CD4-positive, alpha-beta T cell treated with Interleukin-1 beta for 1 hour (primary cell): ENCODE results near the gene P2RX6.
A peak's percentile ranks its signal among the peaks of the same experiment; 100 is the strongest.

Source experiments
- DNase-seq, 2 donors: peaks; one replicate each; pipeline ENCODE4 v3.0.0-alpha.2; 2020 to 2022

P2RX6 gene

DNA sequence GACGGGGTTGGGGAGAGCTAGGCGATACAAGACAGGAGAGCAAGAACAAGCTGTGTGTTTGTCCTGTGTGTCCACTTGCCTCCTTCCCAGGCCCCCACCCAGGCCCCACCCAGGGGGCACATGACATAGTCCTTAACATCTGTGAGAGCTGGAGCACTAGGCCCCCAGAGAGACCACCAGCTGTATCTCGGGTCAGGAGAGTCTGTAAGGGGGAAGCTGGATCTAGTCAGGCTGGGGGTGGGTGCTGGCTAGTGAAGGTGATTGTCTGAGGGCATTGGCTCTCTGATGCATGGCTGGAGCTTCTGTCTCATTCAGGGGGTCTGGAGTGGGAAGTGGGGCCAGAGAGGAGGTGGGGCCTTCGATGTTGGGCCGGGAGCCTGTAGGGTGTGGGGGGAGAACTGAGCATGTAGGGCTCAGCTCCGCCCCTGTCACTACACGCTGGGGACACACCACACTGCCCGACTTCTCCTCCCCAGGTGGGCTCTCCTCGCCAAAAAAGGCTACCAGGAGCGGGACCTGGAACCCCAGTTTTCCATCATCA, 571 bp downstream of the P2RX6 start:
- DNase-seq, result no peak

- DNase-seq, result no peak
These were observed 1.9 kb downstream of the P2RX6 start for GRCh38 chr22:21016644-21017420.

DNA sequence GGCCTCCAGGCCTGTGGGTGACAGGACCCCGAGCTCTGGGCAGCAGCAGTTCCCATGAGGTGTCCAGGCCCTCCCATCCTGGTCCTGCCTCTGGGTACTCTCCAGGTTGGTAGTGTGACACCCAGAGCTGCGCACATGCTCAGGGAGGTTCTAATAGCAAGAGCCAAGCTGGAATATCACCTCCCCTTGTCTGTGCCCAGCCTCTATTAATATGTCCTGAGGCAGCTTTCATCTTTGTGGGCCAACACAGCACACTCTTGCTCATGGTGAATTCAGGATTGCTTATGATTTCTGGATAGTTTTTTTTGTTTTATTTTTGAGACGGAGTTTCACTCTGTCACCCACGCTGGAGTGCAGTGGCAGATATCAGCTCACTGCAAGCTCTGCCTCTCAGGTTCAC, 3.3 kb downstream of the P2RX6 start:
- no peak for DNase-seq

- peak; percentile 11 to 32 for DNase-seq
These were observed 6.0 kb downstream of the P2RX6 start for GRCh38 chr22:21020802-21021429.

DNA sequence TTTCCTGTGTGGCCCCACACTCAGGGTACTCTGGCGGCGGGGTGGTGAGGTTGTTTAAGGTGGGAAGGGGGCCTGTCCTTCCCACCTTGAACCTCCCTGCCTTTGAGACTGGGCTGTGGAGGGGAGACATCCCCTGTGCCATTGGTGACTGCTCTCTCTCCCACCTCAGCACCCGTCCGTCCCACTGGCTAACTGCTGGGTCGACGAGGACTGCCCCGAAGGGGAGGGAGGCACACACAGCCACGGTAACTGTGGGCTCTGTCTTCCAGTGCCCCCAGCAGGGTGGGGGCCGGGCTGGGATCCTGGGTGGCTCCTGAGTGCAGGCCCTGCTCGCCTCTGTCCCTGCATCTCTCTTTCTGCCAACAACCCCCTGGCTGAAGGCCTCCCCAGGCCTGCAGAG, 7.5 kb downstream of the P2RX6 start:
- no peak for DNase-seq

DNA sequence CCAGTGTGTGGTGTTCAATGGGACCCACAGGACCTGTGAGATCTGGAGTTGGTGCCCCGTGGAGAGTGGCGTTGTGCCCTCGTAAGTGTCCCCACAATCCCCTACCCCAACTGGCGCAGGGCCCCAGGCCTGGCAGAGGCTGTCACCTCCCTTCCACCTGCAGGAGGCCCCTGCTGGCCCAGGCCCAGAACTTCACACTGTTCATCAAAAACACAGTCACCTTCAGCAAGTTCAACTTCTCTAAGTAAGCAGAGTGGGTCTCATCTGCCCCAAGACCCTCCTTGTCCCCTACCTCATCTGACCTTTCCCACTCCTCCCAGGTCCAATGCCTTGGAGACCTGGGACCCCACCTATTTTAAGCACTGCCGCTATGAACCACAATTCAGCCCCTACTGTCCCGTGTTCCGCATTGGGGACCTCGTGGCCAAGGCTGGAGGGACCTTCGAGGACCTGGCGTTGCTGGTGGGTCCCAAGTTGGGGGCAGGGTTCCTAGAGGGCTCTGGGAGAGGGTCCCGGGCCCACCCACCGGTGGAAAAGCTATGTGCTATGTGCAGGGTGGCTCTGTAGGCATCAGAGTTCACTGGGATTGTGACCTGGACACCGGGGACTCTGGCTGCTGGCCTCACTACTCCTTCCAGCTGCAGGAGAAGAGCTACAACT, 8.1 kb downstream of the P2RX6 start:
- DNase-seq, result no peak

GRCh38 chr22:21025266-21025665, 10.3 kb downstream of the P2RX6 start:
- DNase-seq, result peak in 1 of 2 donors; percentile 10

DNA sequence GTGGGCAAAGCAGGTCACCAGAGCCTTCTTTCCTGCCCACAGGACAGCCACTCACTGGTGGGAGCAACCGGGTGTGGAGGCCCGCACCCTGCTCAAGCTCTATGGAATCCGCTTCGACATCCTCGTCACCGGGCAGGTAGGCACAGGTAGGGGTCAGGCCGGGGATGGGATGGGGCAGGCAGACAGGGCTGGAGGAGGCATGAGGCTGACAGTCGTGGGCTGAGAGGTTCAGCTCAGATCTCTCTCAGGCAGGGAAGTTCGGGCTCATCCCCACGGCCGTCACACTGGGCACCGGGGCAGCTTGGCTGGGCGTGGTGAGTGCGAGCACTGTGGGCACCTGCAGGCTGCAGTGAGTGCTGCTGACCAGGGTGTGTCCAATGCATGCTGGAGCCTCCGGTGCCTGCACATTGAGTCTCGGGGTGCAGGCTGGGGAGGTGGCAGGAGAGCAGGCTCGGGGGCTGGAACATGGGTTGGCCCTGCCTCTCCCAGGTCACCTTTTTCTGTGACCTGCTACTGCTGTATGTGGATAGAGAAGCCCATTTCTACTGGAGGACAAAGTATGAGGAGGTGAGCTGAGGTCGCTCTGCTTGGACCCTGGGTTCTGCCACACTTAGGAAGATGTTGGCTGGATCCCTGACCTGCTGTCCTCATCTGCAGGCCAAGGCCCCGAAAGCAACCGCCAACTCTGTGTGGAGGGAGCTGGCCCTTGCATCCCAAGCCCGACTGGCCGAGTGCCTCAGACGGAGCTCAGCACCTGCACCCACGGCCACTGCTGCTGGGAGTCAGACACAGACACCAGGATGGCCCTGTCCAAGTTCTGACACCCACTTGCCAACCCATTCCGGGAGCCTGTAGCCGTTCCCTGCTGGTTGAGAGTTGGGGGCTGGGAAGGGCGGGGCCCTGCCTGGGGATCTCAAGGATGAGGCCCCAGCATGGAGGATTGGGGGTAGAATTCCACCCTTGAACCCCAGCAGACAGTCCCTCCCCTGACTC, 11.1 kb downstream of the P2RX6 start:
- no peak for DNase-seq

DNA sequence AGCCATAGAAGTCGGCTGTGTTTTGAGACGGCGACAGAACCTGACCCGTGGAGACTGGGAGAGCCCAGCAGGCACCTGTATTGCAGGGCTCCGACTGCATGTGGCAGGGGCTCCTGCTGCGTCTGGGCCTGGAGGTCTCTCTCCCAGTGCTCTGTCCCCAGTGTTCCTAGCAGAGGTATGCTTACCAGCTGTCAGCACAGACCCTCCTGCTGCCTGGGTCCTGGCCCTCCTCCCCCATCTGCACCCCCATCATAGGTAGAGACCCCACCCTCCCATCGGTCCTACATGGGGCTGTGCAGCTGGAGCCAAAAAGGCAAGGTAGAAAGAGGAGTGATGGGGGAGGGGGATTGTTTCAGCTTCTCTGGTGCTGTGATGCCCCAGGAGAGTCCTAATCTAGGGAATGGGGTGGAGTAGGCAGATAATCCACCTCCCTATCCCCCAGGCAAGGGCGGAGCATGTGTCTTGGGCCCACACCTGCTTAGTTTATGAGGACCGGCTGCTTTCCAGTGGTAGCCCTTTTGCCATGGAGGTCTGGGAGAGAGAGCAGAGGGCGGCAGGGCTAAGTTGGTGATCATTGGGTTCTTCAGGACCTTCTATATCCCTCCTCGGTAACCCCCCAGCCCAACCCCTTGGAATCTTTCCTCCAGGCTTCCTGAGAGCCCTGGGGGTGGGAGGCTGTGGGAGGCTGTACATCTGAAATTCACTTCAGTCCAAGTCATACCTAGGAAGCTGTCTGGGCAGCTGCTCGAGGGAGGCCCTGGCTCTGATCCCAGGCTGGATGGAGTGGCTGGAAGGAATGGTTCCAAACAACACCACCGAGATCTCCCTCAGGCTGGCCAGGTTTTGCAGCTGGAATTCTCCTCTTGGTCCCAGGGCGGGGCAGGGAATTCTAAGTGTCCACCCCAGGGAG, 12.1 kb downstream of the P2RX6 start:
- no peak for DNase-seq

DNA sequence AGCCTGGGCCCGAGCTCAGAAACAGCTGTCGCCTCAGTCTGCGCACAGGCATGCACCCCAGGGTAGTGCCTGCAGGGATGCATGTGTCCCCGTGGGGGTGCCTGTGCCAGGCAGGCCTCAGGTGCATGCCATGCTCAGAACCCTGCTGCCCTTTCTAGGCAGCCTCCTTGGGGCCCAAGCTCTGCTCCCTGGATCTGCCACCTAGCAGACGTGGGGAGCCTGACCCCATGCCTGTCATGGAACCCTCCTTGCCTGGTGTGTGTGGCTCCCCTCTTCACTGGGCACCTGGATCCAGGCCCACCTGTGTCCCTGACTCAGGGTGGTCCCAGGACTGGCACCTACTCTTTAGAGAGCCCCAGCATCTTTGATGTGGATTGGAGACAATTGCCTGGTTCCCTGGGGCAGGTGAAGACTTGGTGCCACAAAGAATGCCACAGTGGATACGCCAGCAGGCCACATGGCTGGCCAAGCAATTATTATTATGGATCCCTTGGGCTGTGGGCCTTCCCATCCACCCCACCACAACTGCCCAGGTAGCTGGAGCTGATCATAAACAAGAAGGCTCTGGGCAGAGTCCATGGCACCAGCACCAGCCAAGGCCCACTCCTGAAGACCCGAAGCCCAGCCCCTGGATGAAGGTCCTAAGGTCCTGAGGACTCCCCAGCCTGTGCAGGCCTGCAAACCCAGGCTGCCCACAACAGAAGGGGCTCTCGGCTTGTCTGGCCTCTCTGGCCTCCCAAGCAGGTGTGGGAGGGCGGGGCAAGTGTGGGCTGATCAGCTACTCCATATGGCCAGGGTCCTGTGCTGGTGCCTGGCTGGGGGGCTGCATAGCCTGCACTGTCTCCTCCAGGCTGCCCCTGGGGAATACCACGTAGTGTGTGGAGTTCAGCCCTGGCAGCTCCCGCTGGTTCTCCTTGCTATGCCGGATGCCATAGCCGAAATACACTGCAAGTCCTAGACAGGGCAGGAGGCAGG, 13.6 kb downstream of the P2RX6 start:
- DNase-seq, result no peak

GRCh38 chr22:21029486-21030025, 14.6 kb downstream of the P2RX6 start:
- DNase-seq, result no peak

GRCh38 chr22:21030032-21030431, 15.1 kb downstream of the P2RX6 start:
- DNase-seq, result no peak

DNA sequence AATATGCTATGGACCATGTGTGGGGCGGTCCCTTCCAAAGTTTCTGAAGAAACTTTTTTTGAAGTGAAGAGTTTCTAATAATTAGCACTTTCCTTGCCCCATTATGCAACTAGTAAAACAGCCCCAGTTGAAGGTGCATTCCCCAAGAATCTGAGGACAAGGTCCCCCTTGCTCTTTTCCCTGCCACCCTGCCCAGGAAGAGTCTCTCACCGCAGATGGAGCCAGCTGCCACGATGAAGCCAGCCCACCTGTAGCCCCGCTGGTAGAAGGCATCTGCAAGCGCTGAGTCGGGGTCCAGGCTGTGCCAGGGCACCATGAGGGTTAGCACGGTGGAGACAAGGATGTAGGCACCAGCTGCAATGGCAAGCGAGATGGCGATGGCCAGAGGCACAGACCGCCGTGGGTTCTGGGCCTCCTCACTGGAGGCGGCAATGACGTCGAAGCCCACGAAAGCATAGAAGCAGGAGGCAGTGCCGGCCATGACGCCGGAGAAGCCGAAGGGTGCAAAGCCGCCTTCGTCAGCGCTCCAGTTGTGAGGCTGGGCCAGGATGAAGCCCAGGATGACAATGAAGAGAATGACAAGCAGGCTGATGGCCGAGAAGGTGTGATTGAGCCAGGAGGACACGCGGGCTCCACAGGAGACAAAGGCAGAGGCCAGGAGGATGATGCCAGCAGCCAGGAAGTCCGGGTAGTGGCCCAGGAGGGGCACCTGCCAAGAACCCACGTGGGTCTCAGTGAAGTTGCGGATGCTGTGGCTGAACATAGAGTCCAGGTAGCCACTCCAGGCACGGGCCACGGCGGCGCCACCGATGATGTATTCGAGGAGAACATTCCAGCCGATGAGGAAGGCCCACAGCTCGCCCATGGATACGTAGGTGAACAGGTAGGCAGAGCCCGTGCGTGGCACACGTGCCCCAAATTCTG, 15.9 kb downstream of the P2RX6 start:
- no peak for DNase-seq

DNA sequence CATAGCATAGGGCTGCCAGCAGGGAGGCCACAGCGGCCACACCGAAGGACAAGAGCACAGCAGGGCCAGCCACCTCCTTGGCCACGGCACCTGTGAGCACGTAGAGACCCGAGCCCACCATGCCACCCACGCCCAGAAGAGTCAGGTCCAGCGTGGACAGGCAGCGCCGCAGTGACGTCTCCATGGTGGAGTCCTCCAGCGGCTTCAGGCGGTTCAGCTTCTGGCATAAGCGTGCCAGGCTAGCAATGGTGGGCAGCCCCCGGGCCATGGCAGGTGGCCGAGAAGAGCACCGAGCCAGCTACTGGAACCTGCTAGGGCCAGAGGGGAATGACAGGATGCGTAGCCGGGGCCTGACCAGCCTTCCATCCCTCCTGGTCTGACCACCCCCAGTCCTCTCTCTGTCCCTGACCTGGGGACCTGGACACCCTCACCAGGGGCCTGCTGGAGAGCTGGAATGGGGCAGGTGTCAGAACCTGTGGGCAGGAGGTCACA, 16.6 kb downstream of the P2RX6 start:
- no peak for DNase-seq

- no peak for DNase-seq
These were observed 17.3 kb downstream of the P2RX6 start, which contains the start of gene SLC7A4 for GRCh38 chr22:21032037-21032867. Gene SLC7A4, minus strand, starts transcription at chr22:21032561. Its CDS starts 749 bp downstream, at chr22:21031812.

DNA sequence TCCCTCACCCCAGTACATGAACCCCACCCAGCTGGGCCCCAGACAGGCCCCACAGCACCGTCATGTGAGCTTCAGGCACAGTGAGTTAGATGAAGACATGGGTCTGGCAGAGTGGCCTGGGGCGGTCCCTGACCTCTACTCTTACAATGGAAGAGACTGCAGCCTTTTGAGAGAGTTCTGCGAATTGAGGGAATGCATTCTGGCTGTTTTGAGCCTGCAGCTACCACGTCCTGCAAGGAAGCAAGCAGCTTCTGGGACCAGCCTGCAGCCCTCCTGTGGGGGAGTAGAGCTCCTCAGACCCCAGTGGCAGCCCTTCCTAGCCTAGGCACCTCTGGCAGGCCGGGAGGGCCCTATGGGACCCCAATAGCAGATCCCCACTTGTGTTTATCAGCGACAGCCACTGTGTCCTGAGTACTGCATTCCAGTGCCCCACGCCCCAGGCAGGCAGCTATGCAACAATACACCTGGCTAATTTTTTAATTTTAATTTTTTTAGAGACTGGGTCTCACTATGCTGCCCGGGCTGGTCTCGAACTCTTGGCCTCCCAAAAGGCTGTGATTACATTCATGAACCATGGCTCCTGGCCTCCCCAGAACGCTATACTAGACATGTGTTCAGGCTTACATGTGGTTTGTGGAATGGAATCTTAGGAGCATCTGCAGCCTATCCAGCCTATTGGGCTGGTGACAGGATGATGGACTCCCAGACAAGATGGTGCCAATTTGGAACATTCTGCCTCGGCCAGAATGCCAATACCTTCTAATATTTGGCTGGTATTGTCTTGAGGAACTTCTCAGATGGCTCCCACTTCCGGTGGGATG, 18.1 kb downstream of the P2RX6 start:
- no peak for DNase-seq

DNA sequence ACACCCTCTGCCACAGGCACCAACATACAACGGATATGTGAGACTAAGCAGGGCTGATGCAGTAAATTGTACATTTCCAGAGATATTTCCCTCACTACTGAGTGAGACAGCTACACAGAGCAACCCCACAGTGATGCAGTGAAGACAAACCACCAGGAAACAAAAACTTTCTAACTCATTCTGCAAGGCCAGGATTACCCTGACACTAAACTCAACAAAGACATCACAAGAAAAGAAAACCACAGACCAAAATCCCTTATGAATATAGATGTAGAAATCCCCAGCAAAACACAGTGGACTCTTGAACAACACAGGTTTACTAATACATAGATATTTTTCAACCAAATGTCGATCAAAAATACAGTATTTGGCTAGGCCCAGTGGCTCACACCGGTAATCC, 18.9 kb downstream of the P2RX6 start:
- no peak for DNase-seq
